HG03025 (cell line): ENCODE results near the gene METTL24.

Source experiments
- ATAC-seq: cut with Tn5 transposase; IDR thresholded peaks from one replicate; pipeline ENCODE4 v1.9.1; 2021; ENCODE audit warnings: mild to moderate bottlenecking, moderate library complexity; ENCODE audit not compliant: unreplicated experiment, low FRiP score

The METTL24 gene

GRCh38 chr6:110216140-110216539, 142.0 kb downstream of the METTL24 start:
- no peak for ATAC-seq

- no peak for ATAC-seq
These were observed 143.8 kb downstream of the METTL24 start for GRCh38 chr6:110214338-110214737.

- no peak for ATAC-seq
These were observed 146.4 kb downstream of the METTL24 start for GRCh38 chr6:110211753-110212152.

- ATAC-seq, result no peak
These were observed 150.5 kb downstream of the METTL24 start for GRCh38 chr6:110207652-110208051.

GRCh38 chr6:110201151-110201884, 156.8 kb downstream of the METTL24 start:
- no peak for ATAC-seq

GRCh38 chr6:110198561-110198960, 159.6 kb downstream of the METTL24 start:
- ATAC-seq, result no peak

- no peak for ATAC-seq
These were observed 161.3 kb downstream of the METTL24 start for GRCh38 chr6:110196874-110197273.

GRCh38 chr6:110195639-110196038, 162.5 kb downstream of the METTL24 start:
- no peak for ATAC-seq
